ENCODE measurements around the gene TMEM115. TPM values are rescaled to one million over a fixed set of nuclear protein-coding genes. Genes with fewer than 3 reads are reported as not detected.

Gene TMEM115
- total and polyA plus RNA-seq, 2 of the 13 experiments (the other 11 are each of a cell fraction or from before 2014, with no cell fraction given): 22.1 to 30.7 TPM

DNA sequence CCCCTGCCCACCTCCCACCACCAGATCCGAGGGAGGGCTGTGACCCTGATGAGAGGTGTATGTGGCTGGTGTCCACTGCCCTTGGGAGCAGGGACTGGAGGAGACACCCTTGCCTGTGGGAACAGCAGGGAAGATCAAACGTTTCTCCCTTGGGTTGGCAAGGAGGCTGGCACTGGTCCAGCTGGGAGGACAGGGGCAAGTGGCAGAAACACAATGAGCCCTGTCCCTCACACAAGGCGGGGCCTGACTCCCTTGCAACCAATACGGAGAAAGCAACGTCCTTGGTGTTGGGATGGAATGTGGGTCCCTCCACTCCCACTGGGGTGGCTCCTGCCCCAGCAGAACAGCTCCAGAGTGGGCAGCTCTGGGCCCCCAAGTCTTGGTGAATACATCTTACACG is 42.0 kb downstream of the TMEM115 start:
- Histone ChIP-seq H3K4me2 (ENCODE audit: low read depth, low read length) (no peak overlapping the region), H3K4me1 (ENCODE audit: insufficient read depth, low read length) (peaks cover 50% of the 10 kb centered on the region), H3K9ac (ENCODE audit: insufficient read depth, low read depth, low read length) (no peak overlapping the region), H3K36me3 (replicated peaks in 1 of 2; ENCODE audit: control insufficient read depth in 1 of 2, insufficient read depth in 2 of 2, low read length in 2 of 2) (peaks cover 16 to 32% of the 10 kb centered on the region in 2 experiments), H3K27ac (ENCODE audit: extremely low read length, insufficient read depth, low read length) (no peak overlapping the region), H3K4me3 (replicated peaks in 1 of 3; ENCODE audit: insufficient read depth in 1 of 3, low read depth in 2 of 3, low read length in 3 of 3) (no peak overlapping the region), H2AFZ (ENCODE audit: low read length) (no peak overlapping the region), H3K79me2 (ENCODE audit: insufficient read depth, low read length) (peaks cover 25% of the 10 kb centered on the region), H3K9me3 (ENCODE audit: low read length) (no peaks in the 10 kb centered on the region), H4K20me1 (ENCODE audit: insufficient read depth, low read length) (no peaks in the 10 kb centered on the region), H3K27me3 (ENCODE audit: control insufficient read depth in 1 of 2, insufficient read depth in 2 of 2, low read length in 2 of 2) (no peaks in the 10 kb centered on the region; a peak in 1 of 5 replicates)
- ATAC-seq: no peak
- no peak for DNase-seq (ENCODE audit: low spot score)
- no TSS peak for BruUV-seq (replicated peaks)
- intact Hi-C loops (cut with micrococcal nuclease; ENCODE audit: unreplicated experiment): no loop called here
- in situ Hi-C loops (cut with HindIII; ENCODE audit: extremely low pct_ligation_motif_present, low pct_unique_long_range_greater_than_20kb): no loop called here
- 70% methylated on average over 5 of the region's 6 CpGs for WGBS (ENCODE audit: low lambda C conversion rate)
- TF ChIP-seq ZNF614 (CRISPR knock-in tag; IDR thresholded peaks at IDR 0.05; ENCODE audit: borderline replicate concordance) (no peak), FOXO4 (CRISPR knock-in tag; conservative IDR thresholded peaks at IDR 0.05) (0 out of 2 replicates have a peak, but pooled peaks have one; percentile 23), MAZ (IDR thresholded peaks at IDR 0.05; ENCODE audit: borderline replicate concordance, low read depth, low read length) (no peak), MAZ (CRISPR knock-in tag; IDR thresholded peaks at IDR 0.05; ENCODE audit: low read depth) (no peak), SP5 (CRISPR knock-in tag; IDR thresholded peaks at IDR 0.05; ENCODE audit: borderline replicate concordance, low read depth) (no peak)
- ChIA-PET CTCF (ENCODE audit: low intra/inter-chr PET ratio, low total read pairs) (no interaction called here), POLR2A (interaction anchor here (1.3 to 13.0 kb wide), 4 partner anchors 11 to 25 kb away, joined by 3 to 222 read pairs (median 6); partner anchors contain the start of genes HYAL1, HYAL3, IFRD2 and NAA80)
- no peak for FAIRE-seq

- DNase-seq (ENCODE audit: low spot score) (no peak), FAIRE-seq (no peak), ATAC-seq (no peak)
- Histone ChIP-seq H3K79me2 (ENCODE audit: insufficient read depth, low read length) (peaks cover 25% of the 10 kb centered on the region), H3K36me3 (replicated peaks in 1 of 2; ENCODE audit: control insufficient read depth in 1 of 2, insufficient read depth in 2 of 2, low read length in 2 of 2) (peaks cover 16 to 32% of the 10 kb centered on the region in 2 experiments), H3K4me2 (ENCODE audit: low read depth, low read length) (no peak overlapping the region), H3K27me3 (ENCODE audit: control insufficient read depth in 1 of 2, insufficient read depth in 2 of 2, low read length in 2 of 2) (no peaks in the 10 kb centered on the region; a peak in 1 of 5 replicates), H4K20me1 (ENCODE audit: insufficient read depth, low read length) (no peaks in the 10 kb centered on the region), H3K4me1 (ENCODE audit: insufficient read depth, low read length) (peaks cover 45% of the 10 kb centered on the region), H3K4me3 (replicated peaks in 1 of 3; ENCODE audit: insufficient read depth in 1 of 3, low read depth in 2 of 3, low read length in 3 of 3) (no peak overlapping the region), H3K27ac (ENCODE audit: extremely low read length, insufficient read depth, low read length) (no peak overlapping the region), H3K9ac (ENCODE audit: insufficient read depth, low read depth, low read length) (no peak overlapping the region), H2AFZ (ENCODE audit: low read length) (no peak overlapping the region), H3K9me3 (ENCODE audit: low read length) (no peaks in the 10 kb centered on the region)
- in situ Hi-C loops (cut with HindIII; ENCODE audit: extremely low pct_ligation_motif_present, low pct_unique_long_range_greater_than_20kb) (no loop called here), intact Hi-C loops (cut with micrococcal nuclease; ENCODE audit: unreplicated experiment) (no loop called here)
- POLR2A ChIA-PET: interaction anchor here (1.3 to 13.0 kb wide), 2 partner anchors 11 to 16 kb away, joined by 3 to 222 read pairs; partner anchors contain the start of genes HYAL1, HYAL3, NAA80 and TUSC2
- CTCF ChIA-PET (ENCODE audit: low intra/inter-chr PET ratio, low total read pairs): no interaction called here
- 91% methylated on average over 7 of the region's 9 CpGs for WGBS (ENCODE audit: low lambda C conversion rate)
- BruUV-seq (replicated peaks): no TSS peak
- TF ChIP-seq ZSCAN21 (CRISPR knock-in tag; IDR thresholded peaks at IDR 0.05; ENCODE audit: borderline replicate concordance) (no peak), PCBP1 (IDR thresholded peaks at IDR 0.05; ENCODE audit: borderline replicate concordance, low read depth, low read length) (no peak), ZFYVE20 (CRISPR knock-in tag; IDR thresholded peaks at IDR 0.05; ENCODE audit: borderline replicate concordance, low read depth) (no peak), ZNF12 (CRISPR knock-in tag; IDR thresholded peaks at IDR 0.05) (peak; percentile 78), ZEB1 (IDR thresholded peaks at IDR 0.05; ENCODE audit: insufficient replicate concordance, low read depth) (no peak), FOSL2 (CRISPR knock-in tag; IDR thresholded peaks at IDR 0.05) (peak; percentile 68), ZNF724P (CRISPR knock-in tag; IDR thresholded peaks at IDR 0.05; ENCODE audit: borderline replicate concordance) (no peak), ARID5B (CRISPR knock-in tag; IDR thresholded peaks at IDR 0.05) (no peak)
These were observed 42.6 kb downstream of the TMEM115 start for GRCh38 chr3:50316657-50317242.

All from HepG2 (cell line).